Measurements from ENCODE around the gene TANGO6.

TANGO6 gene

GRCh38 chr16:68851601-68852000 lies 8.3 kb downstream of the TANGO6 start:
- H3K9me3 ChIP-seq (ENCODE audit: control insufficient read depth, insufficient read depth, low read length) = no peaks in the 10 kb centered on the region
- no peak overlapping the region for H3K4me3 ChIP-seq (ENCODE audit: low read length)
- H3F3A ChIP-seq (ENCODE audit: control insufficient read depth, insufficient read depth) = no peaks in the 10 kb centered on the region
- no peak for TF ChIP-seq EZH2phosphoT487 (IDR thresholded peaks at IDR 0.05; ENCODE audit: borderline replicate concordance, low read length)
- no peak for TF ChIP-seq CTCF (IDR thresholded peaks at IDR 0.05; ENCODE audit: low read depth, low read length, poor library complexity, severe bottlenecking)
- H3K36me3 ChIP-seq (ENCODE audit: control insufficient read depth, low read length) = peaks cover 4% of the 10 kb centered on the region; the same call in 1 of the 2 replicates
- H3K79me2 ChIP-seq (ENCODE audit: control insufficient read depth, low read length) = peaks cover 56% of the 10 kb centered on the region
- H3K27ac ChIP-seq (ENCODE audit: low read depth, low read length) = no peak overlapping the region
- peaks cover 4% of the 10 kb centered on the region; the same call in 1 of the 2 replicates for H3K4me1 ChIP-seq (ENCODE audit: control insufficient read depth, low read length)
- no peaks in the 10 kb centered on the region for H3K27me3 ChIP-seq (ENCODE audit: control insufficient read depth, low read length)
- H3K9me2 ChIP-seq (replicated peaks; ENCODE audit: control insufficient read depth, low read length) = no peaks in the 10 kb centered on the region
- H4K20me1 ChIP-seq (ENCODE audit: control insufficient read depth, insufficient read depth, low read depth, low read length) = no peaks in the 10 kb centered on the region; the same call in 1 of the 2 replicates
- H3K4me2 ChIP-seq (ENCODE audit: low read length) = no peak overlapping the region

GRCh38 chr16:68857479-68857878 lies 14.1 kb downstream of the TANGO6 start:
- Histone ChIP-seq H3K27ac (ENCODE audit: low read depth, low read length) (no peak overlapping the region), H3K9me3 (ENCODE audit: control insufficient read depth, insufficient read depth, low read length) (no peaks in the 10 kb centered on the region), H3K27me3 (ENCODE audit: control insufficient read depth, low read length) (no peaks in the 10 kb centered on the region), H3K4me3 (ENCODE audit: low read length) (no peak overlapping the region), H3K4me1 (ENCODE audit: control insufficient read depth, low read length) (no peaks in the 10 kb centered on the region), H3K36me3 (ENCODE audit: control insufficient read depth, low read length) (peaks cover 11% of the 10 kb centered on the region; the same call in 1 of the 2 replicates), H4K20me1 (ENCODE audit: control insufficient read depth, insufficient read depth, low read depth, low read length) (no peaks in the 10 kb centered on the region; the same call in 1 of the 2 replicates), H3K79me2 (ENCODE audit: control insufficient read depth, low read length) (peaks cover 32% of the 10 kb centered on the region), H3K9me2 (replicated peaks; ENCODE audit: control insufficient read depth, low read length) (no peaks in the 10 kb centered on the region), H3F3A (ENCODE audit: control insufficient read depth, insufficient read depth) (no peaks in the 10 kb centered on the region), H3K4me2 (ENCODE audit: low read length) (no peak overlapping the region)
- TF ChIP-seq CTCF (IDR thresholded peaks at IDR 0.05; ENCODE audit: low read depth, low read length, poor library complexity, severe bottlenecking) = no peak
- TF ChIP-seq EZH2phosphoT487 (IDR thresholded peaks at IDR 0.05; ENCODE audit: borderline replicate concordance, low read length) = no peak

- Histone ChIP-seq H3K79me2 (ENCODE audit: control insufficient read depth, low read length) (peaks cover 13% of the 10 kb centered on the region; the same call in 1 of the 2 replicates), H3K4me3 (ENCODE audit: low read length) (no peak overlapping the region), H4K20me1 (ENCODE audit: control insufficient read depth, insufficient read depth, low read depth, low read length) (no peaks in the 10 kb centered on the region; the same call in 1 of the 2 replicates), H3K9me3 (ENCODE audit: control insufficient read depth, insufficient read depth, low read length) (no peaks in the 10 kb centered on the region), H3K4me1 (ENCODE audit: control insufficient read depth, low read length) (no peaks in the 10 kb centered on the region), H3K4me2 (ENCODE audit: low read length) (no peak overlapping the region), H3K27ac (ENCODE audit: low read depth, low read length) (no peak overlapping the region), H3K36me3 (ENCODE audit: control insufficient read depth, low read length) (peaks cover 15% of the 10 kb centered on the region), H3K27me3 (ENCODE audit: control insufficient read depth, low read length) (no peaks in the 10 kb centered on the region), H3F3A (ENCODE audit: control insufficient read depth, insufficient read depth) (no peaks in the 10 kb centered on the region), H3K9me2 (replicated peaks; ENCODE audit: control insufficient read depth, low read length) (no peaks in the 10 kb centered on the region)
- TF ChIP-seq CTCF (IDR thresholded peaks at IDR 0.05; ENCODE audit: low read depth, low read length, poor library complexity, severe bottlenecking) (no peak), EZH2phosphoT487 (IDR thresholded peaks at IDR 0.05; ENCODE audit: borderline replicate concordance, low read length) (no peak)
Measured at GRCh38 chr16:68859828-68860227, 16.5 kb downstream of the TANGO6 start.

Data from DOHH2 (cell line).